ENCODE measurements around the gene UNC13C. TPM values are rescaled to one million over a fixed set of nuclear protein-coding genes. Genes with fewer than 3 reads are reported as not detected.

UNC13C gene
- total RNA-seq, 1 donor from 2014 or later, result 0.26 TPM

GRCh38 chr15:54504695-54505094 is 526.5 kb downstream of the UNC13C start:
- TF ChIP-seq, protein P1, sequence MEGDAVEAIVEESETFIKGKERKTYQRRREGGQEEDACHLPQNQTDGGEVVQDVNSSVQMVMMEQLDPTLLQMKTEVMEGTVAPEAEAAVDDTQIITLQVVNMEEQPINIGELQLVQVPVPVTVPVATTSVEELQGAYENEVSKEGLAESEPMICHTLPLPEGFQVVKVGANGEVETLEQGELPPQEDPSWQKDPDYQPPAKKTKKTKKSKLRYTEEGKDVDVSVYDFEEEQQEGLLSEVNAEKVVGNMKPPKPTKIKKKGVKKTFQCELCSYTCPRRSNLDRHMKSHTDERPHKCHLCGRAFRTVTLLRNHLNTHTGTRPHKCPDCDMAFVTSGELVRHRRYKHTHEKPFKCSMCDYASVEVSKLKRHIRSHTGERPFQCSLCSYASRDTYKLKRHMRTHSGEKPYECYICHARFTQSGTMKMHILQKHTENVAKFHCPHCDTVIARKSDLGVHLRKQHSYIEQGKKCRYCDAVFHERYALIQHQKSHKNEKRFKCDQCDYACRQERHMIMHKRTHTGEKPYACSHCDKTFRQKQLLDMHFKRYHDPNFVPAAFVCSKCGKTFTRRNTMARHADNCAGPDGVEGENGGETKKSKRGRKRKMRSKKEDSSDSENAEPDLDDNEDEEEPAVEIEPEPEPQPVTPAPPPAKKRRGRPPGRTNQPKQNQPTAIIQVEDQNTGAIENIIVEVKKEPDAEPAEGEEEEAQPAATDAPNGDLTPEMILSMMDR (IDR thresholded peaks at IDR 0.05; ENCODE audit: insufficient read depth, low read length, severe bottlenecking), result no peak
- FAIRE-seq (no peak), DNase-seq (ENCODE audit: low read depth) (no peak)
- no peaks in the 10 kb centered on the region for H3K36me3 ChIP-seq (ENCODE audit: control insufficient read depth, insufficient read depth, low read length)
- no peaks in the 10 kb centered on the region for H3K27me3 ChIP-seq (ENCODE audit: control insufficient read depth, insufficient read depth, low read length)
- H3K4me3 ChIP-seq (ENCODE audit: low read depth, low read length), result no peak overlapping the region

DNA sequence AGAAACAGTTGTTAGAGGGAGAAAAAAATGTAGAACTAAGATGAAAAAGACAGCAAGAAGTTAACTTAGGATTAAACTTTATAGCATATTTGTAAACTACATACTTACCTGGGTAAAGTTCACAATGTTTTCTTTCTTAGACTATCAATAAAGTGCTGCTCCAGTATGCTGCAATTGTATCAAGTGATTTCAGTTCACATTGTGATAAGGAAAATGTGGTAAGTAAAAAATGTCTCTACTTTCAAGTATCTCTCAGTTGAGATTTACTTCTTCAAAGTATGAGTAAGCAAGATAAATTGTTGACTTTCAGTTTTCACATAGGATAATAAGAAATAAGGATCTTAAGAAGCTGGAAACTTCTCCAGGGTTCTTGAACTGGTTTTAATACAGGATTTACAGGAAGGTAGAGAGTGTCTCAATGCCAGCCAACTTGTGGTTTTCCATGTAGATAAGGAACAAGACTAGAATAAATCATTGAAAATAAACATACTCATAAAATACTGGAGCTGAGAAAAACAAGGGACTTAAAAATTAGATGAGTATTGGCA is 528.8 kb downstream of the UNC13C start:
- TF ChIP-seq, protein P1 (IDR thresholded peaks at IDR 0.05; ENCODE audit: insufficient read depth, low read length, severe bottlenecking), result no peak
- Histone ChIP-seq H3K36me3 (ENCODE audit: control insufficient read depth, insufficient read depth, low read length) (no peaks in the 10 kb centered on the region), H3K27me3 (ENCODE audit: control insufficient read depth, insufficient read depth, low read length) (no peaks in the 10 kb centered on the region), H3K4me3 (ENCODE audit: low read depth, low read length) (no peak overlapping the region)
- FAIRE-seq (no peak), DNase-seq (ENCODE audit: low read depth) (no peak)

- DNase-seq (ENCODE audit: low read depth), result no peak
- TF ChIP-seq, protein P1 (IDR thresholded peaks at IDR 0.05; ENCODE audit: insufficient read depth, low read length, severe bottlenecking), result no peak
- H3K27me3 ChIP-seq (ENCODE audit: control insufficient read depth, insufficient read depth, low read length), result no peaks in the 10 kb centered on the region
- no peak for FAIRE-seq
- no peak overlapping the region for H3K4me3 ChIP-seq (ENCODE audit: low read depth, low read length)
- H3K36me3 ChIP-seq (ENCODE audit: control insufficient read depth, insufficient read depth, low read length), result no peaks in the 10 kb centered on the region
Observed at GRCh38 chr15:54514601-54515000, 536.4 kb downstream of the UNC13C start.

DNA sequence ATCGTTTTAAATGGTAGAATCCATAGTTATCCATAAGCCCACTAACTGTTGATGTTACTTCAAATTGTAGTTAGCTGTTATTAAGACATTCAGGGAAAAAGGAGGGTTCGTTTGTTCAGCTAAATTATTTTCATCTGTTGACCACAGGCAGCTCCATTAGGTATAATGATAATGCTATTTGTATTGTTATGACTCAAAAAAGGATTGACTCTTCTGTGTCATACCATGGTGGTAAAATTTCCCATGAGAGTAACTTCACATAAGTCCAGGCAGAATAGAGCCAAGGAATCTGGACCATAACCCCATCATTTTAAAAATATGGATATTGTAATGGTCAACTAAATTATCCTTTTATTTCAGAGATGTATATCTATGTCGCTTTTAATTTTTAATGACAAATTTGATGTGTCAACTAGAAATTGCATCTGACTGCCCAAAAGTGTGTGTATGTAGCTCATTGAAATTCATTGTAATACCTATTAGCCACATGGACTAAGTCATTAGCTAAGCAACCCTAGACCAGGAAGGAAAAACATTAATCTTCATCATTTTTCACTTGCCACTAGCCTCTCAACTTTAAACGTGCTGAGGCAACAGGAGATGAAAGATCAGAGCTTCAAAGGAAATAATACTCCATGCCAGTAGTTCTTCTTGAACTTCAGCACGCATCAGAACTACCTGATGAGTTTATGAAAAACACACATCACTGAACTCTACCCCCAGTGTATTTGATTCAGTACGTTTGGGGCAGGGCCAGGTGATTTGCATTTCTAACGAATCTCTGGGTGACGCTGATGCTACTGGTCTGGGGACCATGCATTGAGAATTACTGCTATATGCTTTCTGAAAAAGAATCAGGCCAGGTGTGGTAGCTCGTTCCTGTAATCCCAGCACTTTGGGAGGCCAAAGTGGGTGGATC is 537.7 kb downstream of the UNC13C start:
- H3K36me3 ChIP-seq (ENCODE audit: control insufficient read depth, insufficient read depth, low read length), result no peaks in the 10 kb centered on the region
- H3K27me3 ChIP-seq (ENCODE audit: control insufficient read depth, insufficient read depth, low read length), result no peaks in the 10 kb centered on the region
- no peak overlapping the region for H3K4me3 ChIP-seq (ENCODE audit: low read depth, low read length)
- no peak for DNase-seq (ENCODE audit: low read depth)
- no peak for FAIRE-seq
- TF ChIP-seq, protein P1 (IDR thresholded peaks at IDR 0.05; ENCODE audit: insufficient read depth, low read length, severe bottlenecking), result no peak

DNA sequence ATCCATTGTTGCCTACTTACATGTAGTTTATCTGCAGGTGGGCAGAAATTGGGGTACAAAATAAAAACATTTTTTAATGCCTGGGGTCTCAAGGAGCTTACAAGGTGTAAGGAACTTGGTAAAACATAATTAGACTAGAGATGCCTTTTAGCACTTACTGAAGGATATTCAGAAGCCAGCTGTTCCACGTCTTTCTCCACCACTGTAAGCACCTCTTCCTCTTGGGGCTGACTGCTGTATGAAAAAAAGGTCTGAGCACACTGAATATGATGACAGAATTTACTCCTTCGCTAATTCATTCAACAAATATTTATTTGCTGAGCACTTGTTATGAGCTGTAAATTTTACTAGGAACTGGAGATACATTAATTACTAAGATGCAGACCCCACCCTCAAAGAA is 539.1 kb downstream of the UNC13C start:
- DNase-seq (ENCODE audit: low read depth) (no peak), FAIRE-seq (no peak)
- TF ChIP-seq, protein P1 (IDR thresholded peaks at IDR 0.05; ENCODE audit: insufficient read depth, low read length, severe bottlenecking), result no peak
- H3K36me3 ChIP-seq (ENCODE audit: control insufficient read depth, insufficient read depth, low read length), result no peaks in the 10 kb centered on the region
- H3K27me3 ChIP-seq (ENCODE audit: control insufficient read depth, insufficient read depth, low read length), result no peaks in the 10 kb centered on the region
- no peak overlapping the region for H3K4me3 ChIP-seq (ENCODE audit: low read depth, low read length)
